Esophagus muscularis mucosa (tissue), 4 donors: ENCODE data around the gene PIGC.

Experiments used
- EP300 ChIP-seq: sonication (generic); formaldehyde crosslinking; IDR thresholded peaks from one replicate; pipeline ENCODE4 v1.6.1; 2017; ENCODE audit warnings: antibody characterized with exemption
- POLR2A ChIP-seq: fragments of 450-650 bp; IDR thresholded peaks from one replicate; pipeline ENCODE4 v1.6.1; 2017; ENCODE audit warnings: antibody characterized with exemption, moderate library complexity, mild to moderate bottlenecking, low read depth
- POLR2AphosphoS5 ChIP-seq, 2 donors: sonication (generic); formaldehyde crosslinking; IDR thresholded peaks; one replicate each; pipeline ENCODE4 v1.6.1; 2017; ENCODE audit warnings: antibody characterized with exemption in 2 of 2
- TF ChIP-seq, protein P1 (sequence below), 3 experiments: fragments of 200-600 bp in 2 of 3; fragments of 450-650 bp in 1 of 3; sonication (generic) in 2 of 3; IDR thresholded peaks; one replicate each; pipeline ENCODE4 v1.5.1; 2017 to 2019; ENCODE audit warnings: antibody characterized with exemption in 3 of 3, mild to moderate bottlenecking in 2 of 3, moderate library complexity in 1 of 3

DNA sequence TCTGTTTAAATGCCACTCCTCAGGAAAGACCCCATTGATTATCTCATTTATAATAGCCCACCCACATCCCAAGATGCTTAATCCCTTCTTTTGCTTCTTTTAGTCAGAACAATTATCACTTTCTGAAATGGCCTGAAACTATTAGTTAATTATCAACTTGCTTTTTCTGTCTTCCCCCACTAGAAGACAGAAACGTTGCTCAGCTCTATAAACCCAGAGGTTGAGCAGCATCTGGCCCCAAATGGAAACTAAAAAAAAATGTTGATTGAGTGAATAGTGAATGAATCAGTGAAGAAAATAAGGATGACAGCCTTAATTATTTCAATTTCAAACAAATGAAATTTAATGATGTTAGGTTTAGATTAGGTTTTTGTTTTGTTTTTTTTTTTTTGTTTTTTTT is 38.2 kb upstream of the PIGC start:
- TF ChIP-seq POLR2AphosphoS5 (IDR thresholded peaks at IDR 0.05): no peak
- TF ChIP-seq, protein P1, sequence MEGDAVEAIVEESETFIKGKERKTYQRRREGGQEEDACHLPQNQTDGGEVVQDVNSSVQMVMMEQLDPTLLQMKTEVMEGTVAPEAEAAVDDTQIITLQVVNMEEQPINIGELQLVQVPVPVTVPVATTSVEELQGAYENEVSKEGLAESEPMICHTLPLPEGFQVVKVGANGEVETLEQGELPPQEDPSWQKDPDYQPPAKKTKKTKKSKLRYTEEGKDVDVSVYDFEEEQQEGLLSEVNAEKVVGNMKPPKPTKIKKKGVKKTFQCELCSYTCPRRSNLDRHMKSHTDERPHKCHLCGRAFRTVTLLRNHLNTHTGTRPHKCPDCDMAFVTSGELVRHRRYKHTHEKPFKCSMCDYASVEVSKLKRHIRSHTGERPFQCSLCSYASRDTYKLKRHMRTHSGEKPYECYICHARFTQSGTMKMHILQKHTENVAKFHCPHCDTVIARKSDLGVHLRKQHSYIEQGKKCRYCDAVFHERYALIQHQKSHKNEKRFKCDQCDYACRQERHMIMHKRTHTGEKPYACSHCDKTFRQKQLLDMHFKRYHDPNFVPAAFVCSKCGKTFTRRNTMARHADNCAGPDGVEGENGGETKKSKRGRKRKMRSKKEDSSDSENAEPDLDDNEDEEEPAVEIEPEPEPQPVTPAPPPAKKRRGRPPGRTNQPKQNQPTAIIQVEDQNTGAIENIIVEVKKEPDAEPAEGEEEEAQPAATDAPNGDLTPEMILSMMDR (IDR thresholded peaks at IDR 0.05): no peak
- no peak for TF ChIP-seq POLR2A
- no peak for TF ChIP-seq EP300
